Measurements from ENCODE around the gene GRIN3A. TPM values are rescaled to one million over a fixed set of nuclear protein-coding genes. Genes with fewer than 3 reads are reported as not detected.

GRIN3A gene
- total and polyA plus RNA-seq, 5 donors, result 0.09 to 0.31 (median 0.19) TPM; not detected in 1

- intact Hi-C loops (cut with DNase I), result no loop called here
- H3K27me3 ChIP-seq (ENCODE audit: control insufficient read depth, insufficient read depth), result no peaks in the 10 kb centered on the region
- no peak for ATAC-seq
- no peak overlapping the region for H3K4me3 ChIP-seq (ENCODE audit: low read length)
- no peaks in the 10 kb centered on the region for H3K4me1 ChIP-seq (ENCODE audit: control insufficient read depth, insufficient read depth, low read length)
- 29% methylated on average over 2 of the region's 2 CpGs for WGBS
- DNase-seq, result no peak
- H3K9me3 ChIP-seq (ENCODE audit: control insufficient read depth, low read length), result no peaks in the 10 kb centered on the region
- no peak overlapping the region for H3K27ac ChIP-seq (ENCODE audit: low read length)
These were observed 106.6 kb downstream of the GRIN3A start for GRCh38 chr9:101631892-101632291.

GRCh38 chr9:101629636-101630035, 108.8 kb downstream of the GRIN3A start:
- H3K4me3 ChIP-seq (ENCODE audit: low read length), result no peak overlapping the region
- ATAC-seq (no peak), DNase-seq (no peak)
- H3K27ac ChIP-seq (ENCODE audit: low read length), result no peak overlapping the region
- H3K9me3 ChIP-seq (ENCODE audit: control insufficient read depth, low read length), result no peaks in the 10 kb centered on the region
- intact Hi-C loops (cut with DNase I), result no loop called here
- no peaks in the 10 kb centered on the region for H3K27me3 ChIP-seq (ENCODE audit: control insufficient read depth, insufficient read depth)
- 73% methylated on average over 5 of the region's 5 CpGs for WGBS
- no peaks in the 10 kb centered on the region for H3K4me1 ChIP-seq (ENCODE audit: control insufficient read depth, insufficient read depth, low read length)

GRCh38 chr9:101628173-101628572, 110.3 kb downstream of the GRIN3A start:
- no peaks in the 10 kb centered on the region for H3K9me3 ChIP-seq (ENCODE audit: control insufficient read depth, low read length)
- no peak overlapping the region for H3K27ac ChIP-seq (ENCODE audit: low read length)
- DNase-seq, result no peak
- no peaks in the 10 kb centered on the region for H3K27me3 ChIP-seq (ENCODE audit: control insufficient read depth, insufficient read depth)
- ATAC-seq, result no peak
- no peak overlapping the region for H3K4me3 ChIP-seq (ENCODE audit: low read length)
- intact Hi-C loops (cut with DNase I), result no loop called here
- H3K4me1 ChIP-seq (ENCODE audit: control insufficient read depth, insufficient read depth, low read length), result no peaks in the 10 kb centered on the region
- 64% methylated on average over 4 of the region's 4 CpGs for WGBS

- intact Hi-C loops (cut with DNase I), result no loop called here
- H3K4me1 ChIP-seq (ENCODE audit: control insufficient read depth, insufficient read depth, low read length), result no peaks in the 10 kb centered on the region
- H3K9me3 ChIP-seq (ENCODE audit: control insufficient read depth, low read length), result no peaks in the 10 kb centered on the region
- H3K27me3 ChIP-seq (ENCODE audit: control insufficient read depth, insufficient read depth), result no peaks in the 10 kb centered on the region
- ATAC-seq (no peak), DNase-seq (no peak)
- 79% methylated on average over 1 of the region's 1 CpG for WGBS
- H3K4me3 ChIP-seq (ENCODE audit: low read length), result no peak overlapping the region
- H3K27ac ChIP-seq (ENCODE audit: low read length), result no peak overlapping the region
These were observed 112.2 kb downstream of the GRIN3A start for GRCh38 chr9:101626295-101626694.

GRCh38 chr9:101625876-101626275, 112.6 kb downstream of the GRIN3A start:
- ATAC-seq (no peak), DNase-seq (no peak)
- Histone ChIP-seq H3K4me1 (ENCODE audit: control insufficient read depth, insufficient read depth, low read length) (no peaks in the 10 kb centered on the region), H3K27ac (ENCODE audit: low read length) (no peak overlapping the region), H3K9me3 (ENCODE audit: control insufficient read depth, low read length) (no peaks in the 10 kb centered on the region), H3K27me3 (ENCODE audit: control insufficient read depth, insufficient read depth) (no peaks in the 10 kb centered on the region), H3K4me3 (ENCODE audit: low read length) (no peak overlapping the region)
- intact Hi-C loops (cut with DNase I), result no loop called here
- 71% methylated on average over 2 of the region's 2 CpGs for WGBS

- Histone ChIP-seq H3K9me3 (ENCODE audit: control insufficient read depth, low read length) (no peaks in the 10 kb centered on the region), H3K4me3 (ENCODE audit: low read length) (no peak overlapping the region), H3K4me1 (ENCODE audit: control insufficient read depth, insufficient read depth, low read length) (no peaks in the 10 kb centered on the region), H3K27me3 (ENCODE audit: control insufficient read depth, insufficient read depth) (no peaks in the 10 kb centered on the region), H3K27ac (ENCODE audit: low read length) (no peak overlapping the region)
- intact Hi-C loops (cut with DNase I), result no loop called here
- ATAC-seq, result no peak
- WGBS, result 91% methylated on average over 1 of the region's 1 CpG
- no peak for DNase-seq
These were observed 118.0 kb downstream of the GRIN3A start for GRCh38 chr9:101620452-101620851.

- Histone ChIP-seq H3K4me3 (ENCODE audit: low read length) (no peak overlapping the region), H3K4me1 (ENCODE audit: control insufficient read depth, insufficient read depth, low read length) (no peaks in the 10 kb centered on the region), H3K27me3 (ENCODE audit: control insufficient read depth, insufficient read depth) (no peaks in the 10 kb centered on the region), H3K27ac (ENCODE audit: low read length) (no peak overlapping the region), H3K9me3 (ENCODE audit: control insufficient read depth, low read length) (no peaks in the 10 kb centered on the region)
- intact Hi-C loops (cut with DNase I), result no loop called here
- DNase-seq, result no peak
- ATAC-seq, result no peak
These were observed 119.7 kb downstream of the GRIN3A start for GRCh38 chr9:101618698-101619097.

GRCh38 chr9:101605547-101605946, 132.9 kb downstream of the GRIN3A start:
- Histone ChIP-seq H3K9me3 (ENCODE audit: control insufficient read depth, low read length) (no peaks in the 10 kb centered on the region), H3K4me3 (ENCODE audit: low read length) (no peak overlapping the region), H3K4me1 (ENCODE audit: control insufficient read depth, insufficient read depth, low read length) (no peaks in the 10 kb centered on the region), H3K27me3 (ENCODE audit: control insufficient read depth, insufficient read depth) (no peaks in the 10 kb centered on the region), H3K27ac (ENCODE audit: low read length) (no peak overlapping the region)
- ATAC-seq (no peak), DNase-seq (no peak)
- intact Hi-C loops (cut with DNase I), result loop anchor here in 1 of 4 donors (10.0 kb wide), 1 partner anchor 119 kb away; no protein-coding TSS in a partner anchor
- 87% methylated on average over 3 of the region's 3 CpGs for WGBS

GRCh38 chr9:101604296-101604695, 134.2 kb downstream of the GRIN3A start:
- Histone ChIP-seq H3K9me3 (ENCODE audit: control insufficient read depth, low read length) (no peaks in the 10 kb centered on the region), H3K27ac (ENCODE audit: low read length) (no peak overlapping the region), H3K27me3 (ENCODE audit: control insufficient read depth, insufficient read depth) (no peaks in the 10 kb centered on the region), H3K4me1 (ENCODE audit: control insufficient read depth, insufficient read depth, low read length) (no peaks in the 10 kb centered on the region), H3K4me3 (ENCODE audit: low read length) (no peak overlapping the region)
- intact Hi-C loops (cut with DNase I), result loop anchor here in 2 of 4 donors (5.0 to 10.0 kb wide), 2 partner anchors 121 to 123 kb away; no protein-coding TSS in a partner anchor
- DNase-seq, result no peak
- 68% methylated on average over 2 of the region's 2 CpGs for WGBS
- no peak for ATAC-seq

GRCh38 chr9:101601904-101602765, 136.3 kb downstream of the GRIN3A start:
- WGBS, result 16% methylated on average over 11 of the region's 11 CpGs
- Histone ChIP-seq H3K4me1 (ENCODE audit: control insufficient read depth, insufficient read depth, low read length) (no peaks in the 10 kb centered on the region), H3K27me3 (ENCODE audit: control insufficient read depth, insufficient read depth) (no peaks in the 10 kb centered on the region), H3K27ac (ENCODE audit: low read length) (no peak overlapping the region), H3K9me3 (ENCODE audit: control insufficient read depth, low read length) (no peaks in the 10 kb centered on the region), H3K4me3 (ENCODE audit: low read length) (no peak overlapping the region)
- ATAC-seq (peak; percentile 34 to 45), DNase-seq (no peak)
- intact Hi-C loops (cut with DNase I), result loop anchor here in 2 of 4 donors (5.0 to 10.0 kb wide), 2 partner anchors 123 to 125 kb away; no protein-coding TSS in a partner anchor

GRCh38 chr9:101594796-101595195, 143.7 kb downstream of the GRIN3A start, which contains the start of gene PPP3R2:
Gene PPP3R2, minus strand, starts transcription at chr9:101594969. Its CDS starts 48 bp downstream, at chr9:101594921.
- no peak within 1 kb of the TSS for H3K27ac ChIP-seq (ENCODE audit: low read length)
- intact Hi-C loops (cut with DNase I), result no loop called here
- no peaks in the 10 kb centered on the region for H3K9me3 ChIP-seq (ENCODE audit: control insufficient read depth, low read length)
- WGBS, result 92% methylated on average over 19 of the region's 19 CpGs
- DNase-seq (peak in 1 of 3 donors; percentile 44), ATAC-seq (no peak)
- no peaks in the 10 kb centered on the region for H3K27me3 ChIP-seq (ENCODE audit: control insufficient read depth, insufficient read depth)
- no peaks in the 10 kb centered on the region for H3K4me1 ChIP-seq (ENCODE audit: control insufficient read depth, insufficient read depth, low read length)
- H3K4me3 ChIP-seq (ENCODE audit: low read length), result no peak within 1 kb of the TSS

Measured in right cardiac atrium (tissue), 5 donors.